H9 (cell line): ENCODE measurements around the gene MAPK4. TPM values are rescaled to one million over a fixed set of nuclear protein-coding genes. Genes with fewer than 3 reads are reported as not detected.

Experiments used
- DNase-seq: peaks from one replicate; pipeline ENCODE4 v3.0.0-alpha.2; 2017
- H2AFZ ChIP-seq: one replicate; pipeline ENCODE4 v1.6.1; 2013; ENCODE audit warnings: mild to moderate bottlenecking, low read length, control low read depth, moderate library complexity
- H2AK5ac ChIP-seq: 2 replicates; pipeline ENCODE4 v1.6.1; 2013; ENCODE audit warnings: low read length, control low read depth, mixed read lengths; ENCODE audit not compliant: insufficient read length
- H2BK120ac ChIP-seq: one replicate; pipeline ENCODE4 v1.6.1; 2013; ENCODE audit warnings: low read depth, mild to moderate bottlenecking, low read length, control low read depth, inconsistent platforms; ENCODE audit not compliant: poor library complexity, severe bottlenecking
- H2BK12ac ChIP-seq: 2 replicates; pipeline ENCODE4 v1.6.1; 2013; ENCODE audit warnings: low read length, control low read depth, mixed read lengths, low read depth; ENCODE audit not compliant: insufficient read length
- H2BK15ac ChIP-seq: 2 replicates; pipeline ENCODE4 v1.6.1; 2013; ENCODE audit warnings: low read depth, low read length, control low read depth
- H2BK20ac ChIP-seq: one replicate; pipeline ENCODE4 v1.6.1; 2013; ENCODE audit warnings: low read depth, mild to moderate bottlenecking, low read length, control low read depth, inconsistent platforms; ENCODE audit not compliant: poor library complexity, severe bottlenecking
- H2BK5ac ChIP-seq: 2 replicates; pipeline ENCODE4 v1.6.1; 2013; ENCODE audit warnings: low read length, control low read depth, mixed read lengths; ENCODE audit not compliant: insufficient read length
- H3K14ac ChIP-seq: 2 replicates; pipeline ENCODE4 v1.6.1; 2013; ENCODE audit warnings: low read length, control low read depth; ENCODE audit not compliant: insufficient read depth
- H3K18ac ChIP-seq: 2 replicates; pipeline ENCODE4 v1.6.1; 2013; ENCODE audit warnings: low read depth, mild to moderate bottlenecking, mixed read lengths, low read length, control low read depth; ENCODE audit not compliant: insufficient read length
- H3K23ac ChIP-seq: 2 replicates; pipeline ENCODE4 v1.6.1; 2013; ENCODE audit warnings: low read length, control low read depth, mixed read lengths, low read depth; ENCODE audit not compliant: insufficient read length
- H3K23me2 ChIP-seq: 2 replicates; pipeline ENCODE4 v1.6.1; 2013; ENCODE audit warnings: low read depth, mild to moderate bottlenecking, mixed read lengths, low read length, control low read depth; ENCODE audit not compliant: insufficient read length, poor library complexity, severe bottlenecking
- H3K27ac ChIP-seq: 2 replicates; pipeline ENCODE4 v1.5.1; 2013; ENCODE audit warnings: low read length, control low read depth, mixed read lengths, low read depth; ENCODE audit not compliant: insufficient read length
- H3K27me3 ChIP-seq: 2 replicates; pipeline ENCODE4 v1.6.1; 2013; ENCODE audit warnings: low read length, control low read depth, inconsistent platforms; ENCODE audit not compliant: insufficient read depth
- H3K4ac ChIP-seq: 2 replicates; pipeline ENCODE4 v1.6.1; 2013; ENCODE audit warnings: low read depth, mild to moderate bottlenecking, control low read depth, inconsistent platforms, low read length, moderate library complexity
- H3K4me1 ChIP-seq: 2 replicates; pipeline ENCODE4 v1.6.1; 2013; ENCODE audit warnings: low read length, control low read depth, inconsistent platforms; ENCODE audit not compliant: insufficient read depth
- H3K4me2 ChIP-seq: 2 replicates; pipeline ENCODE4 v1.6.1; 2013; ENCODE audit warnings: low read length, control low read depth, mixed read lengths; ENCODE audit not compliant: insufficient read length, insufficient read depth
- H3K56ac ChIP-seq: 2 replicates; pipeline ENCODE4 v1.6.1; 2013; ENCODE audit warnings: low read depth, mild to moderate bottlenecking, mixed read lengths, low read length, control low read depth; ENCODE audit not compliant: insufficient read length
- H3K79me1 ChIP-seq: 2 replicates; pipeline ENCODE4 v1.6.1; 2013; ENCODE audit warnings: low read depth, mild to moderate bottlenecking, moderate library complexity, low read length, control low read depth, inconsistent platforms; ENCODE audit not compliant: insufficient read depth, poor library complexity, severe bottlenecking
- H3K79me2 ChIP-seq: 2 replicates; pipeline ENCODE4 v1.6.1; 2013; ENCODE audit warnings: low read length, control low read depth, inconsistent platforms; ENCODE audit not compliant: insufficient read depth
- H3K9ac ChIP-seq: 2 replicates; pipeline ENCODE4 v1.6.1; 2013; ENCODE audit warnings: low read length, control low read depth, mixed read lengths; ENCODE audit not compliant: insufficient read length; ENCODE audit errors: extremely low read depth
- H3K9me3 ChIP-seq: one replicate; pipeline ENCODE4 v1.6.1; 2013; ENCODE audit warnings: low read depth, low read length, inconsistent platforms; ENCODE audit not compliant: control insufficient read depth
- H3T11ph ChIP-seq: one replicate; pipeline ENCODE4 v1.6.1; 2013; ENCODE audit warnings: mild to moderate bottlenecking, low read length, control low read depth, inconsistent platforms
- H4K20me1 ChIP-seq: one replicate; pipeline ENCODE4 v1.6.1; 2013; ENCODE audit not compliant: control insufficient read depth, insufficient read length, insufficient read depth
- H4K5ac ChIP-seq: 2 replicates; pipeline ENCODE4 v1.6.1; 2013; ENCODE audit warnings: low read depth, mild to moderate bottlenecking, mixed read lengths, low read length, control low read depth; ENCODE audit not compliant: insufficient read length
- H4K8ac ChIP-seq: replicated peaks from 2 replicates; pipeline ENCODE4 v1.6.1; 2013; ENCODE audit warnings: low read length, control low read depth, mixed read lengths, low read depth; ENCODE audit not compliant: insufficient read length
- H4K91ac ChIP-seq: 2 replicates; pipeline ENCODE4 v1.6.1; 2013; ENCODE audit warnings: low read depth, mild to moderate bottlenecking, moderate library complexity, mixed read lengths, low read length, control low read depth; ENCODE audit not compliant: insufficient read length
- H3K27ac Mint-ChIP-seq, 3 experiments: 2 replicates in 2 of 3; 3 replicates in 1 of 3; pipeline ENCODE4 v1.8.0; 2020 to 2021; ENCODE audit warnings: mixed read lengths in 3 of 3, mild to moderate bottlenecking in 1 of 3, moderate library complexity in 1 of 3
- H3K27me3 Mint-ChIP-seq: 2 replicates; pipeline ENCODE4 v1.8.0; 2021; ENCODE audit warnings: low read depth, mild to moderate bottlenecking, moderate library complexity, mixed read lengths
- H3K36me3 Mint-ChIP-seq, 3 experiments: 2 replicates in 2 of 3; 3 replicates in 1 of 3; pipeline ENCODE4 v1.8.0; 2020 to 2021; ENCODE audit warnings: low read depth in 3 of 3, mixed read lengths in 3 of 3; ENCODE audit not compliant: insufficient read depth in 1 of 3
- H3K4me1 Mint-ChIP-seq, 2 experiments: 2 replicates each; pipeline ENCODE4 v1.8.0; 2020; ENCODE audit warnings: mixed read lengths in 2 of 2
- H3K4me3 Mint-ChIP-seq, 2 experiments: 2 replicates in 1 of 2; 3 replicates in 1 of 2; pipeline ENCODE4 v1.8.0; 2020 to 2021; ENCODE audit warnings: mild to moderate bottlenecking in 2 of 2, mixed read lengths in 2 of 2, moderate library complexity in 1 of 2
- H3K9me3 Mint-ChIP-seq, 2 experiments: 2 replicates in 1 of 2; 3 replicates in 1 of 2; pipeline ENCODE4 v1.8.0; 2020; ENCODE audit warnings: mild to moderate bottlenecking in 2 of 2, mixed read lengths in 2 of 2, moderate library complexity in 1 of 2
- CTCF ChIP-seq: fragments of 200-600 bp; sonication (generic); conservative IDR thresholded peaks from 3 replicates; pipeline ENCODE4 v1.8.0; 2021; ENCODE audit warnings: antibody characterized with exemption, mild to moderate bottlenecking
- WGBS: extraction: QIAGEN DNeasy Blood & Tissue Kit; methylation state at CpG from one replicate; pipeline ENCODE4 v1.1.7; 2013; ENCODE audit warnings: missing lambda C conversion rate, low lambda C conversion rate, mixed read lengths; ENCODE audit not compliant: insufficient read length; ENCODE audit errors: extremely low coverage; 5-methylcytosine and 5-hydroxymethylcytosine counted together
- total RNA-seq: library from RNA; stranded (reverse); gene quantifications from 2 replicates; pipeline ENCODE4 v1.2.1, GENCODE V29; 2021

The MAPK4 gene
- total RNA-seq, 1 experiment from 2014 or later: 1.6 TPM

GRCh38 chr18:50719471-50720324 is 159.8 kb downstream of the MAPK4 start:
- Mint-ChIP-seq H3K4me1 (no peaks in the 10 kb centered on the region; a peak in 1 of 4 replicates), H3K9me3 (peaks cover 0 to 5% of the 10 kb centered on the region in 2 experiments; a peak in 2 of 5 replicates), H3K27ac (peak overlapping the region in 1 of 3 experiments; percentile 67; a peak in 1 of 7 replicates), H3K27me3 (no peaks in the 10 kb centered on the region; the same call in 1 of the 2 replicates), H3K36me3 (peaks cover 4 to 14% (median 9%) of the 10 kb centered on the region in 3 experiments; a peak in 5 of 7 replicates), H3K4me3 (no peak overlapping the region)
- Histone ChIP-seq H3K23ac (no peak overlapping the region), H2BK15ac (no peak overlapping the region), H3K27ac (no peak overlapping the region), H4K8ac (no peak overlapping the region), H3K79me1 (no peaks in the 10 kb centered on the region), H2BK120ac (no peak overlapping the region), H3K9me3 (no peaks in the 10 kb centered on the region), H3K14ac (no peak overlapping the region), H3K27me3 (no peaks in the 10 kb centered on the region), H4K5ac (no peak overlapping the region), H2BK12ac (no peak overlapping the region), H3K23me2 (no peaks in the 10 kb centered on the region), H2BK20ac (no peak overlapping the region), H2AFZ (no peak overlapping the region), H3K79me2 (no peaks in the 10 kb centered on the region), H2BK5ac (no peak overlapping the region), H3K4ac (no peak overlapping the region), H4K20me1 (no peaks in the 10 kb centered on the region), H3K56ac (no peak overlapping the region), H3K9ac (no peak overlapping the region), H2AK5ac (no peak overlapping the region), H3K4me1 (no peaks in the 10 kb centered on the region), H3K4me2 (no peak overlapping the region), H3T11ph (no peak overlapping the region), H3K18ac (no peak overlapping the region), H4K91ac (no peak overlapping the region)
- no CpG with 5 or more reads among the region's 11 CpGs for WGBS
- TF ChIP-seq CTCF: no peak
- DNase-seq: no peak
